Myometrial cell (primary cell): ENCODE measurements around the gene NLRP8. TPM values are rescaled to one million over a fixed set of nuclear protein-coding genes. Genes with fewer than 3 reads are reported as not detected.

Experiments
- total RNA-seq: library from RNA; depleted of rRNA; stranded (reverse); fragments of >200 nt; gene quantifications from 2 replicates; pipeline ENCODE4 v1.2.3, GENCODE V29; 2015

The NLRP8 gene
- total RNA-seq: not detected in 2 replicates

DNA sequence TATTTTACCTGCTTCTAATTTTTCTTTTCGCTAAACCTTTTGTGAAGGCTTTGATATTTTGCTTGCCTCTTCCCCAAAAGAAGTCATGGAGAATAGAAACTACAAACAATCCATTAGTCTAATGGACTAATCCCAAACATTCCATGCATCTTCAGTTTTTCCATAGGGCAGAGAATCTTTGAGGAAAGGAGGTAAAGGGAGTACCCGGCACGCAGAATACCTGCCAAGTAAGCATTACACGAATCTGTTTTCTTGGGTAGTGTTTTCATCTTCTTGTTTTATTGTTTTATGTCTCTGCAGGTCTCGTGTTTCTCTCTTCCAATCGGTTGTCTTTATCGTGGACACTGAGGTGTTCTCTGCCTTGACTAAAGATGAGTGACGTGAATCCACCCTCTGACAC is at the start of gene NLRP8:
Gene NLRP8, plus strand, starts transcription at position 301 of the 400 bp plus-strand sequence.

DNA sequence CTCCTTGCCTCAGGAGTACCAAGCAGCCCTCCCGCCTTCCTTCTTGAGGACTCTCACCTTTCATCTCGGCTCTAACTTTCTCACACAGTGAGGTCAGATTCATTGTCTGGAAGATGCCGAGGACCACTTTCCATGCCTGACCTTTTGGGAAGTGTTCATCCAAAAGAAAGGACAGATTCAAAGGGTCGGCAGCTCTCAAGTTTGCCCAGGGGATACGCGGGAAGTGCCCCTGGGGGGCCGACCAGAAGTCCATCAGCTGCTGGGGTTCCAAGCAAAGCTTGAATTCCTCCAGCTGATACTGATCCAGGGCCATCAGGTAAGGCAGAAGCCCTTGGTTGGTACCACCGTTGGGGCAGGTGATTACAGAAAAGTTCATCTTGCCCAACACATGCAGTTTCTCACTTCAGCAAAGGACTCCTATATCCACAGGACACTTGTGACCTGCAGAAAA is 15.7 kb upstream of the NLRP8 start, which contains the start of gene NLRP13:
Gene NLRP13, minus strand, starts transcription at position 401 of the 451 bp plus-strand sequence. Its CDS starts 25 bp downstream, at position 376.

DNA sequence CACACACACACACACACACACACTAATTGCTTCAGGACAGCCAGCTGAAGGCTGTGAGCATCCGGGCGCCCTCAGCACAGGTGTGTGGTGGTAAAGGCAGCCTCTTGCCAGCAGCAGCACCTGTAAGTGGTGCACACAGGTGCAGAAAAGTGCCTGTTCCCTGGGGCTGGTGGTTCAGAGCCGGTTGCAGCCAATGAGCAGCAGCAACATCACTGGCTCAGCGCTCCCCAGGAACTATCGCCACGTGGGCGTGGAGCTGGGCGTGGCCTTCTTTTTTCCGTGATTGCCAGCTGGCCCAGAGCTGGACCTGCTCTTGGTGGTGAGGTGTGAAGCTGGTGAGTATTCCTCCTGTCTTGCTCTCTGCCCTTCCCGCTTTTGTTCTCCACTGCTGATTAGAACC is 38.9 kb downstream of the NLRP8 start, which contains the start of gene NLRP5:
Gene NLRP5, plus strand, starts transcription at position 289 of the 400 bp plus-strand sequence.

Other genes with a start within 250 kb of the NLRP8 start
- gene NLRP9, start 209.4 kb upstream of the NLRP8 start, total RNA-seq: not detected in 2 replicates
- gene RFPL4A, start 188.7 kb upstream of the NLRP8 start, total RNA-seq: not detected in 2 replicates
- gene RFPL4AL1, start 178.7 kb upstream of the NLRP8 start, total RNA-seq: not detected in 2 replicates
- gene NLRP11, start 115.8 kb upstream of the NLRP8 start, total RNA-seq: not detected in 2 replicates
- not detected in 2 replicates for gene NLRP4, start 111.3 kb upstream of the NLRP8 start, total RNA-seq
- gene NLRP13, start 15.5 kb upstream of the NLRP8 start, total RNA-seq: not detected in 2 replicates
- gene NLRP5, start 38.9 kb downstream of the NLRP8 start, total RNA-seq: not detected in 2 replicates
- 12.8 and 18.7 TPM in 2 replicates for gene ZNF787, start 173.5 kb downstream of the NLRP8 start, total RNA-seq
- 14.4 and 21.4 TPM in 2 replicates for gene ZNF444, start 193.5 kb downstream of the NLRP8 start, total RNA-seq
- not detected in 2 replicates for gene GALP, start 228.2 kb downstream of the NLRP8 start, total RNA-seq
- 0.18 TPM in 1 of 2 replicates, not detected in the other for gene ZSCAN5B, start 250.0 kb downstream of the NLRP8 start, total RNA-seq